Naive B cell (primary cell): ENCODE measurements around the gene CELF4. TPM values are rescaled to one million over a fixed set of nuclear protein-coding genes. Genes with fewer than 3 reads are reported as not detected.

ENCODE experiments used
- ATAC-seq, 2 donors: fragments of 150-1000 bp; cut with Tn5 transposase; 2 replicates each; pipeline ENCODE4 v1.10.0; 2021; ENCODE audit warnings: low read depth in 2 of 2, mild to moderate bottlenecking in 2 of 2, moderate library complexity in 2 of 2
- DNase-seq: peaks from one replicate; pipeline ENCODE4 v3.0.0; 2022
- H3K27ac Mint-ChIP-seq, 6 donors: one replicate each; pipeline ENCODE4 v1.8.0; 2020 to 2022; ENCODE audit warnings: mild to moderate bottlenecking in 6 of 6, mixed read lengths in 6 of 6, moderate library complexity in 5 of 6, inconsistent platforms in 2 of 6
- H3K27me3 Mint-ChIP-seq, 3 donors: one replicate each; pipeline ENCODE4 v1.8.0; 2021 to 2022; ENCODE audit warnings: mixed read lengths in 3 of 3, mild to moderate bottlenecking in 1 of 3
- H3K36me3 Mint-ChIP-seq, 2 donors: one replicate each; pipeline ENCODE4 v1.8.0; 2020 to 2022; ENCODE audit warnings: mixed read lengths in 2 of 2, inconsistent platforms in 1 of 2, mild to moderate bottlenecking in 1 of 2
- H3K4me1 Mint-ChIP-seq, 3 donors: one replicate each; pipeline ENCODE4 v1.8.0; 2020 to 2022; ENCODE audit warnings: mixed read lengths in 3 of 3, inconsistent platforms in 1 of 3, mild to moderate bottlenecking in 1 of 3, moderate library complexity in 1 of 3
- H3K4me3 Mint-ChIP-seq, 8 donors: one replicate each; pipeline ENCODE4 v1.8.0; 2020 to 2022; ENCODE audit warnings: mild to moderate bottlenecking in 8 of 8, mixed read lengths in 8 of 8, moderate library complexity in 8 of 8, inconsistent platforms in 2 of 8
- H3K9me3 Mint-ChIP-seq, 7 donors: one replicate each; pipeline ENCODE4 v1.8.0; 2020 to 2022; ENCODE audit warnings: mixed read lengths in 7 of 7, mild to moderate bottlenecking in 5 of 7, inconsistent platforms in 2 of 7, moderate library complexity in 1 of 7
- polyA plus RNA-seq, 6 donors: library from polyadenylated mRNA; unstranded; fragments of 300-500 nt; fragmentation: Illumina TruSeq; gene quantifications; one replicate each; pipeline ENCODE4 v1.2.3, GENCODE V29; 2021; ENCODE audit warnings: low read depth in 6 of 6

The CELF4 gene
- polyA plus RNA-seq, 6 donors from 2014 or later, result 0.21 to 0.34 (median 0.24) TPM; not detected in 1

GRCh38 chr18:37393221-37393827, 172.3 kb downstream of the CELF4 start:
- peak overlapping the region in 4 of 8 donors; percentile 7 to 27 (median 22) for H3K4me3 Mint-ChIP-seq

GRCh38 chr18:37392648-37393047, 172.9 kb downstream of the CELF4 start:
- Mint-ChIP-seq H3K36me3 (no peaks in the 10 kb centered on the region), H3K4me3 (peak overlapping the region in 3 of 8 donors; percentile 14 to 42 (median 15)), H3K27me3 (peaks cover 21 to 46% (median 29%) of the 10 kb centered on the region in 3 donors), H3K4me1 (peaks cover 0 to 17% (median 4%) of the 10 kb centered on the region in 3 donors), H3K9me3 (peaks cover 0 to 2% (median 0%) of the 10 kb centered on the region in 7 donors), H3K27ac (no peak overlapping the region)
- no peak for DNase-seq
- no peak for ATAC-seq

More at GRCh38 chr18:37393221-37393827, 172.3 kb downstream of the CELF4 start:
- no peak overlapping the region for H3K27ac Mint-ChIP-seq
- H3K36me3 Mint-ChIP-seq, result no peaks in the 10 kb centered on the region
- peaks cover 21 to 46% (median 29%) of the 10 kb centered on the region in 3 donors for H3K27me3 Mint-ChIP-seq
- peaks cover 0 to 2% (median 0%) of the 10 kb centered on the region in 7 donors for H3K9me3 Mint-ChIP-seq
- DNase-seq (no peak), ATAC-seq (no peak)
- peaks cover 0 to 17% (median 4%) of the 10 kb centered on the region in 3 donors for H3K4me1 Mint-ChIP-seq

GRCh38 chr18:37391698-37392548, 173.7 kb downstream of the CELF4 start:
- no peak for DNase-seq

GRCh38 chr18:37391156-37391555, 174.4 kb downstream of the CELF4 start:
- DNase-seq (no peak), ATAC-seq (no peak)
- no peaks in the 10 kb centered on the region for H3K36me3 Mint-ChIP-seq
- H3K27me3 Mint-ChIP-seq, result peaks cover 21 to 45% (median 29%) of the 10 kb centered on the region in 3 donors
- H3K4me3 Mint-ChIP-seq, result no peak overlapping the region
- no peak overlapping the region for H3K27ac Mint-ChIP-seq
- H3K9me3 Mint-ChIP-seq, result peaks cover 0 to 2% (median 0%) of the 10 kb centered on the region in 7 donors
- peaks cover 0 to 17% (median 4%) of the 10 kb centered on the region in 3 donors for H3K4me1 Mint-ChIP-seq

More at GRCh38 chr18:37391698-37392548, 173.7 kb downstream of the CELF4 start:
- H3K9me3 Mint-ChIP-seq, result peaks cover 0 to 2% (median 0%) of the 10 kb centered on the region in 7 donors
- no peaks in the 10 kb centered on the region for H3K36me3 Mint-ChIP-seq
- ATAC-seq, result no peak
- peaks cover 21 to 46% (median 29%) of the 10 kb centered on the region in 3 donors for H3K27me3 Mint-ChIP-seq
- H3K4me1 Mint-ChIP-seq, result peaks cover 0 to 17% (median 4%) of the 10 kb centered on the region in 3 donors
- peak overlapping the region in 1 of 8 donors; percentile 42 for H3K4me3 Mint-ChIP-seq
- no peak overlapping the region for H3K27ac Mint-ChIP-seq

GRCh38 chr18:37390687-37391086, 174.9 kb downstream of the CELF4 start:
- peaks cover 0 to 1% (median 0%) of the 10 kb centered on the region in 7 donors for H3K9me3 Mint-ChIP-seq
- DNase-seq (no peak), ATAC-seq (no peak)
- no peaks in the 10 kb centered on the region for H3K36me3 Mint-ChIP-seq
- H3K27ac Mint-ChIP-seq, result no peak overlapping the region
- H3K27me3 Mint-ChIP-seq, result peaks cover 21 to 40% (median 24%) of the 10 kb centered on the region in 3 donors
- peaks cover 0 to 17% (median 4%) of the 10 kb centered on the region in 3 donors for H3K4me1 Mint-ChIP-seq
- no peak overlapping the region for H3K4me3 Mint-ChIP-seq

GRCh38 chr18:37389684-37390368, 175.8 kb downstream of the CELF4 start:
- no peaks in the 10 kb centered on the region for H3K36me3 Mint-ChIP-seq
- no peak for DNase-seq
- no peak overlapping the region for H3K4me3 Mint-ChIP-seq
- H3K4me1 Mint-ChIP-seq, result peaks cover 0 to 13% (median 0%) of the 10 kb centered on the region in 3 donors
- no peak overlapping the region for H3K27ac Mint-ChIP-seq
- H3K27me3 Mint-ChIP-seq, result peaks cover 15 to 32% (median 20%) of the 10 kb centered on the region in 3 donors
- H3K9me3 Mint-ChIP-seq, result peaks cover 0 to 1% (median 0%) of the 10 kb centered on the region in 7 donors
- ATAC-seq, result no peak

GRCh38 chr18:37389041-37389440, 176.6 kb downstream of the CELF4 start:
- H3K4me3 Mint-ChIP-seq, result no peak overlapping the region
- ATAC-seq, result no peak
- no peak overlapping the region for H3K27ac Mint-ChIP-seq
- no peak for DNase-seq
- peaks cover 0 to 1% (median 0%) of the 10 kb centered on the region in 7 donors for H3K9me3 Mint-ChIP-seq
- peaks cover 0 to 13% (median 0%) of the 10 kb centered on the region in 3 donors for H3K4me1 Mint-ChIP-seq
- peaks cover 12 to 28% (median 20%) of the 10 kb centered on the region in 3 donors for H3K27me3 Mint-ChIP-seq
- H3K36me3 Mint-ChIP-seq, result no peaks in the 10 kb centered on the region

GRCh38 chr18:37388413-37388812, 177.2 kb downstream of the CELF4 start:
- DNase-seq (no peak), ATAC-seq (no peak)
- Mint-ChIP-seq H3K27ac (no peak overlapping the region), H3K9me3 (peaks cover 0 to 1% (median 0%) of the 10 kb centered on the region in 7 donors), H3K27me3 (peaks cover 11 to 27% (median 20%) of the 10 kb centered on the region in 3 donors), H3K4me3 (no peak overlapping the region), H3K36me3 (no peaks in the 10 kb centered on the region), H3K4me1 (peaks cover 0 to 10% (median 0%) of the 10 kb centered on the region in 3 donors)

- peaks cover 0 to 1% (median 0%) of the 10 kb centered on the region in 7 donors for H3K9me3 Mint-ChIP-seq
- H3K4me3 Mint-ChIP-seq, result no peak overlapping the region
- DNase-seq, result no peak
- H3K36me3 Mint-ChIP-seq, result no peaks in the 10 kb centered on the region
- no peak for ATAC-seq
- no peaks in the 10 kb centered on the region for H3K4me1 Mint-ChIP-seq
- H3K27ac Mint-ChIP-seq, result no peak overlapping the region
- H3K27me3 Mint-ChIP-seq, result peaks cover 0 to 18% (median 9%) of the 10 kb centered on the region in 3 donors
Measured at GRCh38 chr18:37385846-37386778, 179.5 kb downstream of the CELF4 start.

- DNase-seq, result no peak
- ATAC-seq, result no peak
- peaks cover 10 to 18% (median 13%) of the 10 kb centered on the region in 3 donors for H3K27me3 Mint-ChIP-seq
- H3K4me1 Mint-ChIP-seq, result no peaks in the 10 kb centered on the region
- peaks cover 0 to 7% of the 10 kb centered on the region in 2 donors for H3K36me3 Mint-ChIP-seq
- no peak overlapping the region for H3K27ac Mint-ChIP-seq
- H3K4me3 Mint-ChIP-seq, result no peak overlapping the region
- H3K9me3 Mint-ChIP-seq, result peaks cover 0 to 10% (median 1%) of the 10 kb centered on the region in 7 donors
Measured at GRCh38 chr18:37383846-37384595, 181.6 kb downstream of the CELF4 start.

- Mint-ChIP-seq H3K36me3 (peaks cover 0 to 7% of the 10 kb centered on the region in 2 donors), H3K4me3 (no peak overlapping the region), H3K27ac (no peak overlapping the region), H3K4me1 (no peaks in the 10 kb centered on the region), H3K27me3 (peaks cover 10 to 18% (median 13%) of the 10 kb centered on the region in 3 donors), H3K9me3 (peaks cover 0 to 10% (median 1%) of the 10 kb centered on the region in 7 donors)
- DNase-seq (no peak), ATAC-seq (no peak)
Measured at GRCh38 chr18:37383036-37383785, 182.4 kb downstream of the CELF4 start.
